Skeletal muscle satellite cell (primary cell): ENCODE results near the gene PSTPIP1.

ENCODE experiments used
- H3K27me3 ChIP-seq: 2 replicates; pipeline ENCODE4 v1.7.0; 2013; ENCODE audit warnings: low read length; ENCODE audit not compliant: control insufficient read depth, insufficient read depth
- H3K36me3 ChIP-seq: 2 replicates; pipeline ENCODE4 v1.7.0; 2013; ENCODE audit warnings: mild to moderate bottlenecking, control low read depth, low read length; ENCODE audit not compliant: insufficient read depth
- H3K4me1 ChIP-seq: 2 replicates; pipeline ENCODE4 v1.7.0; 2013; ENCODE audit warnings: low read length; ENCODE audit not compliant: control insufficient read depth, insufficient read depth
- H3K4me2 ChIP-seq: 2 replicates; pipeline ENCODE4 v1.7.0; 2013; ENCODE audit warnings: mild to moderate bottlenecking, low read length
- H3K4me3 ChIP-seq: 2 replicates; pipeline ENCODE4 v1.7.0; 2013; ENCODE audit warnings: low read length
- H3K9ac ChIP-seq: 2 replicates; pipeline ENCODE4 v1.7.0; 2013; ENCODE audit warnings: mild to moderate bottlenecking, low read depth, low read length, moderate library complexity
- H3K9me3 ChIP-seq: replicated peaks from 2 replicates; pipeline ENCODE4 v1.7.0; 2013; ENCODE audit warnings: mild to moderate bottlenecking, control low read depth, low read length

PSTPIP1 gene

GRCh38 chr15:76979996-76980520 lies 14.9 kb upstream of the PSTPIP1 start:
- no peaks in the 10 kb centered on the region for H3K36me3 ChIP-seq
- H3K4me3 ChIP-seq, result no peak overlapping the region
- no peaks in the 10 kb centered on the region for H3K4me1 ChIP-seq
- no peaks in the 10 kb centered on the region for H3K9me3 ChIP-seq
- no peak overlapping the region for H3K9ac ChIP-seq
- no peak overlapping the region for H3K4me2 ChIP-seq
- peaks cover 22% of the 10 kb centered on the region for H3K27me3 ChIP-seq

- H3K36me3 ChIP-seq, result no peaks in the 10 kb centered on the region
- H3K9ac ChIP-seq, result no peak overlapping the region
- no peaks in the 10 kb centered on the region for H3K9me3 ChIP-seq
- no peaks in the 10 kb centered on the region for H3K4me1 ChIP-seq
- H3K4me2 ChIP-seq, result no peak overlapping the region
- peaks cover 15% of the 10 kb centered on the region for H3K27me3 ChIP-seq
- no peak overlapping the region for H3K4me3 ChIP-seq
These were observed 12.6 kb upstream of the PSTPIP1 start for GRCh38 chr15:76982356-76982755.

GRCh38 chr15:76982756-76983155 lies 12.2 kb upstream of the PSTPIP1 start:
- Histone ChIP-seq H3K4me1 (no peaks in the 10 kb centered on the region), H3K9me3 (no peaks in the 10 kb centered on the region), H3K9ac (no peak overlapping the region), H3K27me3 (peaks cover 15% of the 10 kb centered on the region), H3K4me2 (no peak overlapping the region), H3K36me3 (no peaks in the 10 kb centered on the region), H3K4me3 (no peak overlapping the region)

DNA sequence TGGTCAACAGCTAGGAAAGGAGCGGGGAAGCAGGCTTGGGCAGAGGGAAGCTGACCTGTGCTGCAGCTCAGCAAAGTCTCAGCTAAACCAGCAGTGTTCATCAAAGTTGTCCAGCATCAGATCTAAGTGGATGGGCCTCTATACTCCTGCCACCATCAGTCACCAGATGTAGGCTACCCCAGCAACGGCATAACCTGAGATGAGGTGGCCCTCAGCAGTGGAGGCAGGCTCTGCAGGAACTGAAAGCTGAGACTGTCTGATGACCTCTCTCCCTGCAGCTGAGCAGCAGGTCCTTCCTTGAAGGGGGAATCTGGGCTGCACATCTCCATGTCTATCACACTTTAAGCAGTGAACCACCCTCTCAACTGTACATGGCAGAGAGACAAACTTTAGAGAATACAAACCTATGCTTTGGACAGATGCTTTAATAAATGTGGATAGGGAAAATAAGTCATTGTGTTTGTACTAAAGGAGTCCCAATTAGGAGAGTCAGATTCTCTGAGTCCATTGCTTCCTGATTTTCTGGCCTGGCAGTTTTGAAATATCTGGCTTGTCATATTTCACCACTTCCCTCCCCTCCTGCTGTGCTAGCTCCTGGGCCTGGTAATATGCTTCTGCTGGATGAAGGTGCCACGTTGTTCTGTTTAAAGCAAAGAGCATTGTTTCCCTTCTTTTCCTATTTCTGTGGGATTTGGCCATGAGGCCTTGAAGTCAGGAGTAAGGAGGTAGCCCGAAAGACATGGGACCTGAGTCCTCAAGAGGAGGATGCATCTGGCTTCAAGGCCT lies 11.1 kb upstream of the PSTPIP1 start:
- Histone ChIP-seq H3K27me3 (peaks cover 15% of the 10 kb centered on the region), H3K4me3 (no peak overlapping the region), H3K36me3 (no peaks in the 10 kb centered on the region), H3K9me3 (no peaks in the 10 kb centered on the region), H3K9ac (no peak overlapping the region), H3K4me1 (no peaks in the 10 kb centered on the region), H3K4me2 (no peak overlapping the region)

DNA sequence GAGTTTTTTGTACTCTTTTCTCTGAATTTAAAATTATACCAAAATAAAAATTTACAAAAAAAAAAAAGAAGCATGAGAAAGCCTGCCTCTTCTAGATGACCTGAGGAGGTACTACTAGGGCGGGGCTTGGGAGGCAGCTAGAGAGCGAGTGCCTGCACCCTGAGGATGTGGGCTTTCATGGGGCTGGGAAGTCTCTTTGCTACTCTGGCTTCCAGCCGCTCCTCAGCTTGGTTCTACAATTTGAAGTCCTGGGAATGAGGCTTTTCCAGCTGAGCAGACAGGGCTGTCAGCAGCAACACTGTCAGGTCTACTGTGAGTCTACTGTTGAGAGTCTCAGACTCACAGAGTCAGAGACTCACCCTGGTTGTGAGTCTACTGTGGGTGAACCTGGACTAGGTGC lies 8.2 kb upstream of the PSTPIP1 start:
- Histone ChIP-seq H3K36me3 (no peaks in the 10 kb centered on the region), H3K4me1 (no peaks in the 10 kb centered on the region), H3K27me3 (peaks cover 20% of the 10 kb centered on the region), H3K4me2 (no peak overlapping the region), H3K9me3 (no peaks in the 10 kb centered on the region), H3K4me3 (no peak overlapping the region), H3K9ac (no peak overlapping the region)

DNA sequence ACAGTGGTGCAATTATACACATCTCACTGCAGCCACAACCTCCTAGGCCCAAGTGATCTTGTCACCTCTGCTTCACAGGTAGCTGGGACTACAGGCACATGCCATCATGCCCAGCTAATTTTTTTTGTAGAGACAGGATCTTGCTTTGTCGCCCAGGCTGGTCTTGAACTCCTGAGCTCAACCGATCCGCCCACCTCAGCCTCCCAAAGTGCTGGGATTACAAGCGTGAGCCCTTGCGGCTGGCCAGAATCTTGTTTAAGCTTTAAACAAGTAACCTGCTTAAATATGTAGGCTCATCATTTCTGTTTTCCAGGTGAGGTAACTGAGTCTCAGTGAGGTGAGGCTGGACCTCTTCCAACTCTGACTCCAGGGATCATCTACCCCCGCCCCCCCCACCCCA lies 7.7 kb upstream of the PSTPIP1 start:
- H3K9ac ChIP-seq, result no peak overlapping the region
- H3K4me1 ChIP-seq, result no peaks in the 10 kb centered on the region
- H3K9me3 ChIP-seq, result no peaks in the 10 kb centered on the region
- H3K4me2 ChIP-seq, result no peak overlapping the region
- no peak overlapping the region for H3K4me3 ChIP-seq
- no peaks in the 10 kb centered on the region for H3K36me3 ChIP-seq
- H3K27me3 ChIP-seq, result peaks cover 15% of the 10 kb centered on the region

DNA sequence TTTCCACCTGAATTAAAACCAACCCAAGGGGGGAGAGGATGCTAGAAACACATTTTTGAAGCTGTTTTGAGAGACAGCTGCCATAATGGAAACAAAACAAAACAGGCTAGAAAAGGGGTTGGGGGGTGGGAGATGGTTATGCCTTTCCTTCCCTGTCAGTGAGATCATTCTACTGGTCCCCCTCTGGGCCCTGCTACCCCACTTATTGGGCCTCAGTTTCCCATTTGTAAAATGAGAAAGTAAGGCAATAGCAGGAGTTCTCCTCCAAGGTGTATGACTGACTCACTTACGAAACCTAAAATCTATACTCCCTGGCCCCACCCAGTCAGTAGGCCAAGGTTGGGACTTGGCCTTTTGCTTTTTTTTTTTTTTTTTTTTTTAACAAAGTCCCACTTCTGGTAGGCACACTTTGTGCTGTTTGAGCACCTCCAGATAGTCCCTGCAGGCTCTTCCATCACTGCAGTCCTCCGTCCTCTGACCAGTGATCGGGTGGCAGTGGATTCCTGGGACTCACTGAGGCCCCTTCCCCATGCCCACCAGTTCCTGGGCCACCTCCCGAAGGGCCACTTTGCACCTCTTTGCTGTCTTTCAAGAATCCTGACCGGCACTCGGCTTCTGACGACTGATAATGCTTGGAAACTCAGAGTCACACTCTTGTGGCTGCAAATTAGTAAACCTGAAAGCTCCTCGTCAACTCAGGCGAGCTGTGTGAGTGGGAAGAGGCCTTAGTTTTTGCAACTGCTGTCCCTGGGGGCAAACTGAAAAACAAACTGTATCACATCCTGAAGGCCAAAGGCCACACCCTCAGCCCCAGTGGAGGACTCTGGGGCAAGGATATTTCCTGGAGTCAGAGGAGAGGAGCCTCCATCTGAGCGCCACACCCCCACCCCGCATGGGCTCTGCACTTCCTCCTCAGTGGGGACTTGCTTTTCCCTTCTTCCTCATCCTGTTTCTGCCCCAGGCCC lies 6.7 kb upstream of the PSTPIP1 start:
- Histone ChIP-seq H3K36me3 (no peaks in the 10 kb centered on the region), H3K4me3 (no peak overlapping the region), H3K27me3 (peaks cover 9% of the 10 kb centered on the region), H3K4me2 (no peak overlapping the region), H3K9me3 (no peaks in the 10 kb centered on the region), H3K9ac (no peak overlapping the region), H3K4me1 (no peaks in the 10 kb centered on the region)

DNA sequence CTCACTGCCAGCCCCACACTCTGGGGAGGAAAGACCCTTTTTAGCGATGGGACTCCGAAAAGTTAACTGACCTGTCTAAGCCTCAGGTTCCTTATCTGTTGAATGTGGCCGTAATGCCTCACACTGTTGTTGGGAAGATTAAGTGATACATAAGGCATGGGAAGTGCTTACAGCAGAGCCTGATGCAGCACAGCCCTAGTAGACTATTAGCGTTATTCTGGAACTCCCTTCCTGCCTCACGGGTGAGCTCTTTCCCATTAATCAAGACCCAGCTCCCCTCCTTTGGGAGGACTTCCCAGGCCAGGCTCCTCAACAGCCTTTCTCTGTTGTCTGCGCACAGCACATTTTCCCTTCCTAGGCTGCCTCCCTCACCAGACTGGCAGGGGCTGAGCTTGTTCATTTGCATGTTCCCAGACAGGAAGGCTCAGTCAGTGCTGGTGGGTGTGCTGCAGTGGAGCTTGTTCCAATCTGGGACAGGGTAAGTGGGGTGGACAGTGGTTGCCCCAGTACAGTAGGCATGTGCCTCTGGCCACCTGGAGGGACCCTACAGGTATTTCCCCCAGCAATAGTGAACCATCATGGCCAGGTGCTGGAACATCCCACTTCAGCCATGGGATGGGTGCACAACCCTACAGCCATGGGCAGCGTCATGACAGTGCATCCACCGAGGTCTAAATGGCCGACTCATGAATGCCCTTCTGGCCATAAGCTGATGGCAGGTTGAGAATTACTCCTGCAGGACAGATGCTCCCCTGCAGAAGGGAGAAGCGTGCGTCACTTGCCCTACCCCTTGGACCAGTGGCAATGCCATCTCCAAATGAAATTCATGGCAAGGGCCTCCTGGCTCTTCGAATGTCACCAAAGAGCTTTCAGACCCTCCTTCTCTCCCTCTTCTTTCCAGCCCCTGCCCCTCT lies 5.8 kb upstream of the PSTPIP1 start:
- no peak overlapping the region for H3K9ac ChIP-seq
- H3K4me3 ChIP-seq, result no peak overlapping the region
- H3K27me3 ChIP-seq, result peaks cover 9% of the 10 kb centered on the region
- no peaks in the 10 kb centered on the region for H3K36me3 ChIP-seq
- H3K4me2 ChIP-seq, result no peak overlapping the region
- no peaks in the 10 kb centered on the region for H3K4me1 ChIP-seq
- H3K9me3 ChIP-seq, result no peaks in the 10 kb centered on the region

- H3K4me1 ChIP-seq, result peaks cover 4% of the 10 kb centered on the region
- no peaks in the 10 kb centered on the region for H3K36me3 ChIP-seq
- H3K9me3 ChIP-seq, result no peaks in the 10 kb centered on the region
- H3K27me3 ChIP-seq, result peaks cover 9% of the 10 kb centered on the region
- no peak overlapping the region for H3K4me2 ChIP-seq
- H3K4me3 ChIP-seq, result no peak overlapping the region
- no peak overlapping the region for H3K9ac ChIP-seq
These were observed 3.9 kb upstream of the PSTPIP1 start for GRCh38 chr15:76991048-76991447.

DNA sequence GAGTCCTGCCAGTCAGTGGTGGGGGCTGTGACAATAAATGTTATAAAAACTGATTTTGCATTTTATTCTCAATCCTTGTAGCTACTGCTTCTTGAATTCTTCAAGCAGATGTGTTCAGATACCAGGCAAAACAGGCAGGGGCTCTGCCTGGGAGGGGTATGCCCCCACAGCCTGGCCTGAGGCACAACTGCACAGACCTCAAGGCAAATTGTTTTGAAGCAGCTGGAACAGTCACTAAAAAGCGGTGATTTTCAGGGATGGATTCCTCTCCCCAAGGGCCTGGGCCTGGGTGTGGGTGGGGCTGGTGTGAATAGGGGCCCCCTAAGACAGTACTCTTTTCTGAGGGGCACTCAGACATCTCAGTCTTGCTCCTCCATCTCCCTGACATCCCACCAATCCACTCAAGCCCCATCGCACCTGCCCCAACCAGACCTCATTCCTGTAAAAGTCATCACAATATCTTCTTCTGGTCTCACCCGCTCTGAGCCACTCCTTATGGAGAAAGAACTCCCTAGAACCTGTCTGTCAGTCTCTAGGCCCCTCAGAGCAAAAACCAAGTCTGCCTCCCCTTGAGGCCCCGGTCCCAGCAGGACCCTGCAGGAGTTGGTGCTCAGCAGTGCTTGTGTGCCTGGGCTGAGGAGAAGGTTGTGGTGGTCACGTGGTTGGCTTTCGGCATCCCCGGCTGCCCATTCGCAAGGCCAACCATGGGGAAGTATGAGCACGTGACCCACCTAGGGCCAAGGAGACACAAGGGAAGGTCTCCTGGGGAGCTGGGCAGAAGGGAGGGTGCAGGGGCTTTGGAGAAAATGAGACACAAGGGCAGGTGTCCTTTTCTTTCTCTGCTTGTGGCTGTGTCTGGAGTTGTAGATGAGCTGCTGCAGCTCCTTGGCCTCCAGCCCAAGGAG lies 2.9 kb upstream of the PSTPIP1 start:
- Histone ChIP-seq H3K4me2 (no peak overlapping the region), H3K4me3 (no peak overlapping the region), H3K36me3 (no peaks in the 10 kb centered on the region), H3K9me3 (no peaks in the 10 kb centered on the region), H3K27me3 (peaks cover 6% of the 10 kb centered on the region), H3K9ac (no peak overlapping the region), H3K4me1 (peaks cover 14% of the 10 kb centered on the region)
